LoVo (cell line): ENCODE measurements around the gene ZNF497.
A peak's percentile ranks its signal among the peaks of the same experiment; 100 is the strongest.
"Not testable (repeated sequence)": the region's sequence is repeated elsewhere in the genome, so short reads cannot be mapped to it uniquely, and the experiment has no call there.

Experiments
- DNase-seq: peaks from one replicate; pipeline ENCODE4 v3.0.0-alpha.2; 2016; ENCODE audit warnings: low spot score

The ZNF497 gene

GRCh38 chr19:58394821-58395219 is 32.3 kb upstream of the ZNF497 start:
- DNase-seq = peak; percentile 52

- DNase-seq = no peak
Observed at GRCh38 chr19:58393725-58394033, 31.1 kb upstream of the ZNF497 start.

- DNase-seq = no peak
Observed at GRCh38 chr19:58392945-58393724, 30.6 kb upstream of the ZNF497 start.

DNA sequence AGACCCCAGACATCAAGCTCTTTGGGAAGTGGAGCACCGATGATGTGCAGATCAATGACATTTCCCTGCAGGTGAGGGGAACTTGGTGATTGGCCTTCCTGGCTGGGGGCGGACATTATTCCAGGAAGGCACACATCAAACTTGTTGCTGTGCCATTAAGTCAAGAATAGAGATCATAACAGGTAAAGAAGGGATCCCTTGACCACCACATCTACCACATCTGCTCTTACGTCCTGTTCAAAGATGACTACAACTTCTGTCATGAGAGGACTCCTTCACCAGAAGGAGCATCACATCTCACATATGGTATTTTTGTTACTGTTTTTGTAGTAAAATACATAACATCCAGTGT is 25.6 kb upstream of the ZNF497 start:
- no peak for DNase-seq

- no peak for DNase-seq
Observed at GRCh38 chr19:58387338-58388174, 25.0 kb upstream of the ZNF497 start.

DNA sequence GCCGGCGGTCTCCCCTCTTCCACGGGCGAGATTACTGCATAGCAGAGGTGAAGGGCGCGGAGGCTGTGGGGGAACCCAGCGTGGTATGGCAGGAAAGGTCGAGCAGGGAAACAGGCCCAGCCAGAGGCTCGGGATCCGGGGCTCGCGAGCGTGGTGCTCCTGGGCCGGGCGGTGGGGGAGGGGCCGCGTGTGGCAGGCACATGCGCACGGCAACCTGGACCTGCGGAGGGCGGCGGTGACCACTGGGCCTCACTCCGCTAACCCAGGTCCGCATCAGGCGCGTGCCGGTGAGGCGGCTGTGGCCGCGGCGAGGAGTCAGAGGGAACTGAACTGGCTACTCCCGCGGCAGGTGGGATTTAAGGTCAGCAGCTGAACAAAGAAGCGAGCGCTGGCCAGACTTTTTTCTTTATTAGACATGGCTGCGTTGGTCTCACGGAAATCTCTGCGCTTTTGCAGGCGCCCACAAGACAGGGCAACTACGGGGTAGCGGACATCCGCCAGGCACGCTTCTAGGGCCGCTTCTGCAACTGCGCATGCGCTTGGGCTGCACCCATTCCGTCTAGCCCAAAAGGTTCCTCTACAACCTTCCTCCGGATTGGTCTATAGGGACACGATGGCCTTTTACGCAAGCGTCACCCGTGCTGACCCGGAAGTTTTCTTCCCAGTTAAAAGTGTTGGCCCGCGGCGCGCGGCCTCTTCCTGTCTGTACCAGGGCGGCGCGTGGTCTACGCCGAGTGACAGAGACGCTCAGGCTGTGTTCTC is 24.2 kb upstream of the ZNF497 start, which contains the start of gene RPS5:
RPS5 (plus strand) TSS at position 694 of the 762 bp plus-strand sequence. CDS start 869 bp downstream, outside the sequence.
- peak; percentile 99 for DNase-seq

DNA sequence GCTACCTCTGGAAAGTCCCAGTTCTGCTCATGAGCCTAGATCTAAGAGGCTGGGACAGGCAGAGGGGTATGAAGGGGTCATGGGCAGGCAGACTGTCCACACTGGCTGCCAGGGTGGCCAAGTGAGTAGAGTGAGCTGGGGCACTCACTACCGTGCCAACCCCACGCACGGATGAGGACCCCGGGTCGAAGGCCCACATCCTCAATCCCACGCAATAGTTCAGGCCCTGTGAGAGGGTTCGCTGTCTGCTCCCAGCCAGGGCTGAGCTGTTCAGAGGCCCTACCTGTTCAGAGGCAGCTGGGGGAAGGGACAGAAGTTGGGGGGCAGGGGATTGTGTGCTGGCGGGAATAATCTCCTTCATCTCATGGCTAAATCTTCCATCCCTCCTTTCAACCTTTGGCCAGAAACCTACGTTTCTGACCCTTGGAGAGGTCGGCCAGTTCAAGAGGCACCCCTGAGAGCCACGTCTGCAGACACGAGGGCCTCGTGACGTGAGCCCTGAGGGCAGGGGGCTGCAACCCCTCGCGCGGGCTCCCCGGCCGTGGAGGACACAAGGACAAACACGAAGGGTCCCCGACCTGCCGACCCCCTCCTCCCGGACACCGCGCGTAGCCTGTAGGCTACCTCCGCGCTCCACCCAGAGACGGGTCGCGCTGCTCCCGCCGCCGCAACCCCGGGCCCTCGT is 23.5 kb upstream of the ZNF497 start:
- no peak for DNase-seq

DNA sequence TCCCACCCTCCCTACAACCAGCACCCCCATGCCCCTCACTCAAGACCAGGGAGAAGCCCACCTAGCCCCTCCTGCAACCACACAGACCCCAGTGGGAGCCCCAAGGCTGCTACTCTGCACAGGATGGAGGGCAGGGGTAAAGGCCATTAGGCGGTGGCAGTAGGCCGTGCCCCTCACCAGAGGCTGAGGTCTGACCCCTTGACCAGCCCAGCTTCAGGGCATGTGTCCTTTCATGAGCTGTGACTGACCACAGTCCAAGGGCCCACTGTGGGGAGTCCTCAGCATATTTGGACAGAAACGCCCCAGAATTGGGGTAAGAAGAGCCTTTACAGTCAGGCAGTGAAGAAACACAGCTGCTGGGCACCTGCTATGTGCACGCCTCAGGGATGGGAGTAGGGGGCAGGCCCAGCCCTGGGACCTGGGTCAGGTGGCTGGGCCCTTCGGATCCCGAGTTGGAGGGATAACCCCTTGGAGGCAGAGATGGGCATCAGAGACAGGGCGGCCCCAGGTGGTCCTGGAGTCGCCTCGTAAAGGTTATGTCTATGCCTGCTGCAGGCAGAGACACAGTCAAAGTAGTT is 22.9 kb upstream of the ZNF497 start:
- DNase-seq = no peak

GRCh38 chr19:58382997-58383603 is 20.5 kb upstream of the ZNF497 start:
- no peak for DNase-seq

- no peak for DNase-seq
Observed at GRCh38 chr19:58381460-58382212, 19.1 kb upstream of the ZNF497 start.

DNA sequence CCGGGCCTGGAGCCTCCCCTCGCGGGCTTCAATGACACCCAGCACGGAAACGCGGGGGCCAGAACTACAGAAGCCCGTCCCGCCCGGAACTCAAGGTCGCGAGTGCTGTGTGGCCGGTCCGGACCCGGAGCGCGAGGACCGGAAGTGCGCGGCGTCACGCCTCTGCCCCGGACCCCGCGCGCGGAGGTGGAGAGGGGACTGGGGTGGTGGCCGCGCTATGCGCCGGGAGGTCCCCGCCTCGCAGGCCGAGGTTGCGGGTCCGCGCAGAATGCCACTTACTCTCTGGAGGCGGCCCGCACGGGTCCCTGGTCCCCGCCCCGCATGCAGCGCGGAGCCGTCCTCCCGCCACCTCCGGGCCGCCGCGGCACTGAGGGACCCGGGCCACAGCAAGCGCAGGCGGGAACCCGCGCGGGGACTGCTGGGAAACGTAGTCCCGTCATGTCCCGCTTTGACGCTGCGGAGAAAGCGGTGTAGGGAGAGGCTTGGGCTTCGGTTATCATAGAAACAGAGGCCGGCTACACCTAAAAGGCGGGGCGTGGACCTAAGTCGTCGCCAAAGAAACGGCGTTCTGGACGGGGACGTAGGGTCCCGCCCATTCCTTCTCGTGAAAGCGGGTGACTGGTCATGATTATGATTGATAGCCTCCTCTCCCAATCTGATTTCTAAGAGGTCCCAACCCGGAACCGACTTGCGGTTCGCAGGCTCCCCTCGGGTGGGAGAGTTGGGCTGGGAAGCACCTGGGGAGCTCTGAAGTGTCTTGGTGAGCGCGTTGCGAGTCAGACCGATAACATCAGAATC is 18.3 kb upstream of the ZNF497 start, which contains the start of gene ZNF837:
ZNF837 (minus strand) TSS at position 369 of the 798 bp plus-strand sequence. CDS start 11,698 bp downstream, outside the sequence.
- DNase-seq = peak; percentile 100

GRCh38 chr19:58380037-58380661 is 17.6 kb upstream of the ZNF497 start:
- DNase-seq = no peak

DNA sequence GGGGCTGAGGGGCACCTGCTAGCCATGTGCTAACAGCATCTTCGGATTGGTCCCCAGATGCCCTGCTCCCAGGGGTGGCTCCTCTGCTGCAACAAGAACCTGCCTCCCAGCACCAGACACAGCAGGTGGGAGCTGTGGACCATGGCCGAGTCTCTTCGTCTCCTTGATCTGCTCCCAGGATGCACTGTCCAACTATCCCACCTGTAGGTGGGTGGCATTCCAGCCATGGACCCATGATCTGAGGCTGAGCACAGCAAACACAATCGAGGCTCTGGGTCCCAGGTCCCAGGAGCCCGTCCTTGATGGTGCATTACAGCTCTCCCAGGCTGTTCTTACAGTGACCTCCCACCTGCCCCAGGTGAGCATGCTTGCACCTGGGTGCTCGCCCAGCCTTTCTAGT is 16.7 kb upstream of the ZNF497 start:
- DNase-seq = no peak

DNA sequence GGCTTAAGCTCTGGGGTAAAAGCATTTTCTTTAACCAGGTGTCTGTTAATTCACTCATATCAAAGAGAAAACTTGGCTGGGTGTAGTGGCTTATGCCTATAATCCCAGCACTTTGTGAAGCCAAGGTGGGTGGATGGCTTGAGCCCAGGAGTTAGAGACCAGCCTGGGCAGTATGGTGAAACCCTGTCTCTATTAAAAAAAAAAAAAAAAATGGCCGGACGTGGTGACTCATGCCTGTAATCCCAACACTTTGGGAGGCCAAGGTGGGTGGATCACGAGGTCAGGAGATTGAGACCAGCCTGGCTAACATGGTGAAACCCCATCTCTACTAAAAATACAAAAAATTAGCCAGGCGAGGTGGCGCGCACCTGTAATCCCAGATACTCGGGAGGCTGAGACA is 14.2 kb upstream of the ZNF497 start:
- DNase-seq = not testable (repeated sequence)

DNA sequence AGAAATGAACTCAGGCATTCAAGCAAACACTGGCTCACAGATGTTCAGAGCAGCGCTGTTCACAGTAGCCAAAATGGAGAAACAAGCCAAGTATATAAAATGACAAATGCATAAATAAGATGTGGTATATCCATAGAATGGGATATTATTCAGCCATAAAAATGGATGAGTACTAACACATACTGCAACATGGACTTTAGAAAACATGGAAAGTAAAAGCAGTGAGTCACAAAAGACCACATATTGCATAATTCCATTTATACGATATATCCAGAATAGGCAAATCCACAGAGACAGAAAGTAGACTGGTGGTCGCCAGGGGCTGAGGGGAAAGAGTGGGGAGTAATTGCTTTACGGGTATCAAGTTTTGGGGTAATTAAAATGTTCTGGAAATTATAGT is 11.6 kb upstream of the ZNF497 start:
- DNase-seq = no peak

DNA sequence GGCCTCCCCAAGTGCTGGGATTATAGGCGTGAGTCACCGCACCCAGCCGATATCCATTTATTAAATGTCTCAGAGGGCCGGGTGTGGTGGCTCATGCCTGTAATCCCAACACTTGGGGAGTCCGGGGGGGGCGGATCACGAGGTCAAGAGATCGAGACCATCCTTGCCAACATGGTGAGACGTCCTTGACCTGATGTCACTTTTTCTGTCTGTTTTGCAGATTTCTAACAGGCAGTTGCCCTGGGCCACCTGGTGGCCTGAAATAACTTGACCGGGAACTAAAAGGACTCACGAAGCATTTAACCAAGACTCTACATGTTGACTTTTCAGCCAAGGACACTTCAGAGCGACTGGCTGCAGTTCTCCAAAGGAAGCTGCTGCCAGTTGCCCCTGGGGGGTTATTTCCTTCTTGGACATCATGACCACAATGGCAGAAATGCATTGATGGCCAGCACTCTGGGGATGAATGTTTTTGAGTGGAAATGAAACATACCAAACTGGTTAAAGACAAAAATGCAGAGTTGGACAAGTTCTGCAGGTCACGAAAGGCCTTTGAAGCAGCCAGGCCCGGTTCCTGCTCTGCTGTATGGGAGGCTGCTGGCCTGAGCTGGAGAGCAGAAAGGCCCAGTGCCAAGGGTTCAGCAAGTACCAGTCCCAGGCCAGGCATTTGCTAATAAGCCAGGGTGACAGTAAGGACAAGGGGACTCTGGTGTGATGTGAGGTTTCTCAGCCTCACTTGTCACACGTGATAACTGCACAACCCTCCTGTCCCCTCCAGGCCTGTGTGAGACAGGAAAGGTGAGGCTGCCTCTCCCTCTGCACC is 10.0 kb upstream of the ZNF497 start:
- DNase-seq = no peak

DNA sequence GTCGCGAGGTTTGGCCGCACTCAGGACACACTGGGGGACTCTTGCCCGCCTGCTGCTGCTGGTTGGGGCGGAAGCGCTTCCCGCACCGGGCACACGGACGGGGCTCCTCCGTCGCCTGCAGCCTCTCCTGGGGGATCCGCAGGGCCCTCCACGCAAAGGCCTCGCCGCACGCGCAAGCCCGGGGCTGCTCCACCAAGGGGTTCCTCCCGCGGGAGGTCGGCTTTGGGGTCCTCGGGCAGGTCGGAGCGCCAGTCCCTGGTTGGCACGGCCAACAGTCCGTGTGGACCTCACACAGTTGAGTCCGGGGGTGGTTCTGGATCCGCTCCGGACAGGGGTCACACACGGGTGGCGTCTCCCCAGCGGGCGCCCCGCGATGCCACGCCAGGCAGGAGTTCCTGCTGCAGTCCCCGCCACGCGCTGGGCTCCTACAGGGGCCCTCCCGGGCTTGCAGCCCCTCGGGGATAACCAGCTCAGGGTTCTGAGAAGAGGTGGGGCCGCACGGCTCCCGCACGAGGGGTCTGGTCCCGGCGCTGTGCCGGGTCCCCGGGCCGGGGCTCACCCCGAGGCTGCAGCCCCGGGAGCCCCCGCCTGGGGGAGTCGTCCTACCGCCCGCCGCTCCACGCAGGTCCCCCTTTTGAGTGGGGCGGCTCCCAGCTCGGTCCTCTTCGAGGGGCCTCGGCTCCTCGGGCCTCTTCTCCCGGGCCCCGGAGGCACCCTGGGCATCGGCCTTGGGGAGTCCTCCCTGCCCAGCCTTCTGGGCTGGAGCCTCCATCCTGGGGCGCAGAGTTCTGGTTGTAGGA is 6.2 kb upstream of the ZNF497 start:
- DNase-seq = no peak
